GM10266 (cell line): ENCODE measurements around the gene TFAP2E.
A peak's percentile ranks its signal among the peaks of the same experiment; 100 is the strongest.

Experiments used
- DNase-seq: peaks from one replicate; pipeline ENCODE4 v3.0.0; 2012; ENCODE audit errors: extremely low spot score
- TF ChIP-seq, protein P1 (sequence below): IDR thresholded peaks from 2 replicates; pipeline ENCODE4 v1.5.1; 2012; ENCODE audit warnings: mild to moderate bottlenecking, low read depth; ENCODE audit not compliant: control insufficient read depth, insufficient read depth; ENCODE audit errors: missing control alignments

The TFAP2E gene

DNA sequence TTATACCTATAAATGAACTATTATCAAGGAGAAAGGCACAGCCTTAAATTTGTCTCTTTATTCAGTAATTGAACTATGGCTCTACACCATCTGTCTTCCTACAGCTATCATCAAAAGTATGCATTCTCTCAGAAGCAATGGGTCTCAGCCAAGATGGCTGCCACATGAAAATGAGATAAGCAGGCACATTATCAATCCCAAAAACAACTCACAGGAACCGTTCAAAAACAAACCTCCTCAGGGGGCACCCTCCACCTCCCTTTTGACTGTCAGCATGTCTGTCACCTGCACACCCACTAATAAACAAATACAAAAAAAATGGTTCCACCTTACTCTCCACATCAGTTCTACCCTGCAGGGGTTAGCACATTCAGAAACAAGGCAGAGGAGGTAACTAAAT lies 39.5 kb upstream of the TFAP2E start:
- TF ChIP-seq, protein P1, sequence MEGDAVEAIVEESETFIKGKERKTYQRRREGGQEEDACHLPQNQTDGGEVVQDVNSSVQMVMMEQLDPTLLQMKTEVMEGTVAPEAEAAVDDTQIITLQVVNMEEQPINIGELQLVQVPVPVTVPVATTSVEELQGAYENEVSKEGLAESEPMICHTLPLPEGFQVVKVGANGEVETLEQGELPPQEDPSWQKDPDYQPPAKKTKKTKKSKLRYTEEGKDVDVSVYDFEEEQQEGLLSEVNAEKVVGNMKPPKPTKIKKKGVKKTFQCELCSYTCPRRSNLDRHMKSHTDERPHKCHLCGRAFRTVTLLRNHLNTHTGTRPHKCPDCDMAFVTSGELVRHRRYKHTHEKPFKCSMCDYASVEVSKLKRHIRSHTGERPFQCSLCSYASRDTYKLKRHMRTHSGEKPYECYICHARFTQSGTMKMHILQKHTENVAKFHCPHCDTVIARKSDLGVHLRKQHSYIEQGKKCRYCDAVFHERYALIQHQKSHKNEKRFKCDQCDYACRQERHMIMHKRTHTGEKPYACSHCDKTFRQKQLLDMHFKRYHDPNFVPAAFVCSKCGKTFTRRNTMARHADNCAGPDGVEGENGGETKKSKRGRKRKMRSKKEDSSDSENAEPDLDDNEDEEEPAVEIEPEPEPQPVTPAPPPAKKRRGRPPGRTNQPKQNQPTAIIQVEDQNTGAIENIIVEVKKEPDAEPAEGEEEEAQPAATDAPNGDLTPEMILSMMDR: no peak

DNA sequence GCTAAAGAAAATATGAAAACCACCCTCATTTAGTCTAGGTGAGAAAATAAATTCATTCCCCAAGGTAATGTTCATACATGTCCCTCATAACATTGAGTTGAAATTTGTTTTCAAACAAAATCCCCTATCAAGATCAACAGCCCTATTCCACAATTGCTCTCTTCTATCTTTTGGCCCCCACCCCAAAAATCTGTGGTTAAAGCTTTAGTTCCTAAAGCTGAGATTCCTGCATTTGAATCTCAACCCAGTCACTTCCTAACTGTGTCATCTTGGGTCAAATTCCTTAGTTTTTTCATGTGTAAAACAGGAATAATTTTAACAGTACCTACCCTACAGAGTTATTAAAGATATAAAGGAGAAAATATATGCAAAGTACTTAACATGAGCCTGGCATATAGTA lies 37.9 kb upstream of the TFAP2E start:
- TF ChIP-seq, protein P1: no peak
- DNase-seq: no peak

More for the DNA sequence above, 39.5 kb upstream of the TFAP2E start:
- no peak for DNase-seq

DNA sequence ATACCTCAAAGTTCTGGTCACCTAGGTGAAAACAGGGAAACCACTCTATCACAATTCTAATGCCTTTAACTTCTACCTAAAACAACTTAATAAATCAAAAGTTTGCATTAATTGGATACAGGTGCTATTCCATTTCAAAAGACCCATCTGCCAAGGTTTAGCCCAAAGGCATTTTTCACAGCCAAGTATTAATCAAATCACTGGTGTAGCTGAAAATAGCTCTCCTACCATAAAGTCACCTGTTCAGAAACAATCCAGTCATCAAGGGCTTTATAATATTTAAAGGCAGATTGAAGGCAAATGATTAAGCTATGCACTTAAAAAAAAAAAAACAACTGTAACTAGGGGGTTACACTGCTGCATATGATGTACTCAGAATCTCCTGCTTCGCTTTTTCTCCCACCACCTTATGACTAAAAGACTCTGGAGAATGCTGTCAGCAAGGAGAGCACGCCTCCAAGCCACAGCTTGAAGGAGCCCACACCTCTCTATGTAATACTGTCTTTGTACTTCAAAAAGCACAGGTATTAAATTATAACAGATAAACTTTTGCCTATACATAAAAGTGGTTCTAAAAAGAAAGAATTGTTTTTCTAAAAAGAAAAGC lies 36.5 kb upstream of the TFAP2E start:
- TF ChIP-seq, protein P1: no peak
- no peak for DNase-seq

DNA sequence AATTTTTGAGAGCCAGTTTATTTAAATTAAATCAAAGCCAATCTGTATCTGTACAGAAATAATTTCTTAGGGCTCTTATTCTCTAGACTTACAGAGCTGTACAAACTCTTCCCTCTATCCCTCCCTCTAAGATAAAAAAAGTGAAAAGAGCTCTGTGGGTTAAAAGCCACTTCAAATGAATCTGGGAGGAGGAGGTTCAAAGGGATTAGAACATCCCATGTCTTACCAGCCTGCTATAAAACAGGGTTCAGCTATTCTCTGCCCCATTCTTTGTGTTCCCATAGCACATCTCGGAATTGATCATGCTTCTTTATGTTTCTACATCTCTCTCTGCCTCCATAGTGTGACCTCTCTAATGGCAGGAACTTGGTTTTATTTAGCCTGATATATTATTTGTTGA lies 35.3 kb upstream of the TFAP2E start:
- TF ChIP-seq, protein P1: no peak
- DNase-seq: no peak

DNA sequence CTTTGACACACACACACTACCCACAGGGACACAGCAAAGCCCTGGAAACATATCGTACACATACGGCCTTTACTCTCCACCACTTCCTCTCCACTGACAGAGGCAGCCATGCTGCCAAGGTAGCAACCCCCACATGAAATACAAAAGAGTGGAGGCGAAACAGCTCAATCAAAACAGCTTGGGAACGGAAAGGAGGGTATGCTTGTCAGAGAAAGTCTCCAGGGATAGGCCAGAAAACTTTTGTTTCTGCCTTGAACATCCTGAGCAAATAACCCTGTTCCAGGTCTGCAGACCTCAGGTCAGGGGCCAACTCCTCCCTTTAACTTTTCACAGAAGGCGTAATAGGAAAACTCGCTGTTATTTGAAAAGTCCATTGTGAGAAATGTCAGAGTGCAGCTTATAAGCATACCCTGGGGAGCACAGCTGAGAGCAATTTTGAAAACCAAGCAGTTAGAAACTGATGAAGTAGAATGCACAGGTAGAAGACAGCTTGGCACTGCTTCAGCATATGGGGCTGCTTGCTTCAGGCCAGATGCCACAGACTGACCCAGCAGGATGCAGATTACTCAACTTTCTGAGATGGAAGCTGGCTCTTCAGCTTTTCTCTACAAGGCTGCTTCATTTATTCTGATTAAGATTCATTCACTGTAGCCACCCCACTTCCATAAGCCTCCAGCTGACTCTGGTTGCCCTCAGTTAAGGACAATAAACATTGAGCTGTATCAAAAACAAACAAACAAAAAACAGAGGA lies 33.9 kb upstream of the TFAP2E start:
- no peak for DNase-seq
- TF ChIP-seq, protein P1: no peak

DNA sequence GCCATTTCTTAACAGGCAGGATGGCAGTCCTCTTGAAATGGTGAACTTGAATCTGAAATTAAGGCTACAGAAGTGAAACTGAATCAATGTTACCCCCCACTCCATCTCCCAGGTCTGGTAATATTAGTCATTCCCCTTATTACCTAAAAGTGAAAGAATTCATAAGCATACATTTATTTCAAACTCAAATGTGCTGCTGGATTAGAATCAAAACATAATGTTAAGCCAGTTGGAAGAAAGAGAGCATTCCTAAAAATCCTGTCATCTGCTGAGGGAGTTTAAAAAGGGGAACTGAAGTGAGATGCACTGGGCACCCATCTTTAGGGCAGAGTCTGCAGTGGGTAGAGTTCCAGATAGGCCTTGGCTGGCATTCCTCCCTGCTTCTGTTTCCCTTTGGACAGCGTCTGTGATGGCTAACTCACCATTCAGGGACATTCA lies 33.3 kb upstream of the TFAP2E start:
- DNase-seq: peak; percentile 30
- TF ChIP-seq, protein P1: no peak

DNA sequence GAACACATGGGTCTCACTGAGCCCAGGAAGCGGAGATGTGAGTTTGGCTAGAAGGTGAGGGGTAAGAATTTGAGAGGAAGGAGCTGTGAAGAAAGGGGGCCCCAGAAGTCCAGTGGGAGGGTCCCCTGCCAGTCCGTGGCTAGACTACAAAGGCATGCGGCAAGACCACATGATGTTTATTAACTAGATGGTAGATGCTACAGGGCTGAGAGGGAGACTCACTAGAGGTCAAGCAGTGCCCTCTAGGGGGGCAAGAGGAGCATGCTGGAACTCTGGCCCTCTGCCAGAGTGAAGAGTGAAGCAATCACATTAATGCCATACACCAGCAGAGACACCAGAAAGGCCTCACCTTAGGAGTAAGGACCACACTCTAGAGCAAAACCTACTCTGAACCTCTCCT lies 28.1 kb upstream of the TFAP2E start:
- peak; percentile 46 for DNase-seq
- TF ChIP-seq, protein P1: peak; percentile 65
